Upper lobe of right lung (tissue), 1 donor: ENCODE data around the gene RTP2. TPM values are rescaled to one million over a fixed set of nuclear protein-coding genes. Genes with fewer than 3 reads are reported as not detected.

Experiments
- ATAC-seq: fragments of 200-7000 bp; cut with Tn5 transposase; one replicate; pipeline ENCODE4 v1.9.1; 2020; ENCODE audit warnings: mild to moderate bottlenecking, moderate library complexity
- DNase-seq: peaks from one replicate; pipeline ENCODE4 v3.0.0-alpha.2; 2020
- H3K27ac ChIP-seq: fragments of 200-600 bp; one replicate; pipeline ENCODE4 v1.8.0; 2022
- H3K27me3 ChIP-seq: fragments of 200-600 bp; one replicate; pipeline ENCODE4 v1.8.0; 2022; ENCODE audit warnings: mild to moderate bottlenecking
- H3K36me3 ChIP-seq: fragments of 200-600 bp; one replicate; pipeline ENCODE4 v1.8.0; 2022
- H3K4me1 ChIP-seq: fragments of 200-600 bp; one replicate; pipeline ENCODE4 v1.8.0; 2022
- H3K4me3 ChIP-seq: fragments of 200-600 bp; one replicate; pipeline ENCODE4 v1.8.0; 2022; ENCODE audit warnings: mild to moderate bottlenecking
- H3K9me3 ChIP-seq: fragments of 200-600 bp; one replicate; pipeline ENCODE4 v1.8.0; 2022
- intact Hi-C: fragments of 100-400 bp; cut with DNase I; formaldehyde crosslinking; loops from one replicate; pipeline ENCODE4 v1.11.0; 2022
- total RNA-seq: library from RNA; stranded (reverse); fragmentation: NEBNext Ultra II Directional; extraction: Animal tissue kit (Norgen Biotek cat#: 25700); gene quantifications from one replicate; pipeline ENCODE4 v1.2.1, GENCODE V29; 2021
- TF ChIP-seq, protein P1 (sequence below): fragments of 200-600 bp; IDR thresholded peaks from one replicate; pipeline ENCODE4 v1.8.0; 2022; ENCODE audit warnings: antibody characterized with exemption
- donor health status: DM: no; HTN: yes; CAD: no; lungs with severe emphysema.

Gene RTP2
- total RNA-seq, 1 donor from 2014 or later: not detected

DNA sequence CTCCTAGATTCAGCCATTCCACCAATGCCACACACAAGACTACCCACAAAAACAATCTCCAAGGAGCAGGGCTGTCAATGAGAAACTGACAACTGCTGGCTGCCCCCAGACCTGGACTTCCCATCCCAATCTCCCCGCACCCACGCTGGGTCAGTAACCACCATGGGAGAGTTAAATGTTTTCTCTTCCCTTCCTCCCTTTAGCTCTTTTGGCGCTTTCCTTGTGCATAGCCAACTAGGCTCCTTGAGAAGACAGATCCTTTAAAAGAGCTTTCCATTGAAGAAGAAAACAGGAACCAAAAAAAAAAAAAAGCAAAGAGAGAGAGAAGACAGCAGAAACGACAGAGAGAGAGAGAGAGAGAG, 34.6 kb upstream of the RTP2 start:
- no peaks in the 10 kb centered on the region for H3K27me3 ChIP-seq
- peaks cover 28% of the 10 kb centered on the region for H3K36me3 ChIP-seq
- peak overlapping the region; percentile 100 for H3K27ac ChIP-seq
- no peak for ATAC-seq
- no peaks in the 10 kb centered on the region for H3K9me3 ChIP-seq
- TF ChIP-seq, protein P1, sequence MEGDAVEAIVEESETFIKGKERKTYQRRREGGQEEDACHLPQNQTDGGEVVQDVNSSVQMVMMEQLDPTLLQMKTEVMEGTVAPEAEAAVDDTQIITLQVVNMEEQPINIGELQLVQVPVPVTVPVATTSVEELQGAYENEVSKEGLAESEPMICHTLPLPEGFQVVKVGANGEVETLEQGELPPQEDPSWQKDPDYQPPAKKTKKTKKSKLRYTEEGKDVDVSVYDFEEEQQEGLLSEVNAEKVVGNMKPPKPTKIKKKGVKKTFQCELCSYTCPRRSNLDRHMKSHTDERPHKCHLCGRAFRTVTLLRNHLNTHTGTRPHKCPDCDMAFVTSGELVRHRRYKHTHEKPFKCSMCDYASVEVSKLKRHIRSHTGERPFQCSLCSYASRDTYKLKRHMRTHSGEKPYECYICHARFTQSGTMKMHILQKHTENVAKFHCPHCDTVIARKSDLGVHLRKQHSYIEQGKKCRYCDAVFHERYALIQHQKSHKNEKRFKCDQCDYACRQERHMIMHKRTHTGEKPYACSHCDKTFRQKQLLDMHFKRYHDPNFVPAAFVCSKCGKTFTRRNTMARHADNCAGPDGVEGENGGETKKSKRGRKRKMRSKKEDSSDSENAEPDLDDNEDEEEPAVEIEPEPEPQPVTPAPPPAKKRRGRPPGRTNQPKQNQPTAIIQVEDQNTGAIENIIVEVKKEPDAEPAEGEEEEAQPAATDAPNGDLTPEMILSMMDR: no peak
- no peak for DNase-seq
- intact Hi-C loops: no loop called here
- peaks cover 14% of the 10 kb centered on the region for H3K4me1 ChIP-seq
- peak overlapping the region; percentile 74 for H3K4me3 ChIP-seq

- H3K4me3 ChIP-seq: peak overlapping the region; percentile 74
- intact Hi-C loops: no loop called here
- H3K36me3 ChIP-seq: peaks cover 34% of the 10 kb centered on the region
- no peaks in the 10 kb centered on the region for H3K27me3 ChIP-seq
- peaks cover 13% of the 10 kb centered on the region for H3K4me1 ChIP-seq
- H3K27ac ChIP-seq: peak overlapping the region; percentile 100
- H3K9me3 ChIP-seq: no peaks in the 10 kb centered on the region
- no peak for ATAC-seq
- TF ChIP-seq, protein P1: no peak
- no peak for DNase-seq
Observed at GRCh38 chr3:187736418-187736871, 34.1 kb upstream of the RTP2 start.

- H3K27me3 ChIP-seq: no peaks in the 10 kb centered on the region
- DNase-seq (no peak), ATAC-seq (no peak)
- peaks cover 13% of the 10 kb centered on the region for H3K4me1 ChIP-seq
- TF ChIP-seq, protein P1: no peak
- peak overlapping the region; percentile 1 for H3K4me3 ChIP-seq
- peak overlapping the region; percentile 100 for H3K27ac ChIP-seq
- H3K36me3 ChIP-seq: peaks cover 40% of the 10 kb centered on the region
- no peaks in the 10 kb centered on the region for H3K9me3 ChIP-seq
- intact Hi-C loops: no loop called here
Observed at GRCh38 chr3:187735837-187736236, 33.5 kb upstream of the RTP2 start.

DNA sequence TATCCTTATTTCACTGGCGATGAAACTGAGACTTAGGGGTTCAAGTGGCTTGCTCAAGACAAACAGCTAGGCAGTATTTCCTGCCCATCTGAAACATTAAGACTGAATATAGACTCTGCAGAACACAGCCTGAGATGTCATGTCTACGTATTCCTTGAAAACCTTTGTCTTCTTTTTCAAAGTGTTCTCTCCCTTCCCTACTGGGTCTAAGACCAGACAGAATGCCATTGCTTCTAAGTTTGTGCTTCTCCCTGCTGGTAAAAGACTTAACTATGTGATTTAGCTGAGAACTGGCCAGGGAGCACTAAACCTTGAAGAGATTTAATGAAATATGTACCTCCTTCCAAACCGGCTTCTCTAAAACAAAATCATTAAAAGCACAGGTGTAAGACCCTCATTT, 33.0 kb upstream of the RTP2 start:
- peak overlapping the region; percentile 1 for H3K4me3 ChIP-seq
- no peak overlapping the region for H3K27ac ChIP-seq
- H3K9me3 ChIP-seq: no peaks in the 10 kb centered on the region
- no peak for ATAC-seq
- DNase-seq: no peak
- H3K27me3 ChIP-seq: no peaks in the 10 kb centered on the region
- peaks cover 44% of the 10 kb centered on the region for H3K36me3 ChIP-seq
- intact Hi-C loops: no loop called here
- TF ChIP-seq, protein P1: no peak
- peaks cover 9% of the 10 kb centered on the region for H3K4me1 ChIP-seq

DNA sequence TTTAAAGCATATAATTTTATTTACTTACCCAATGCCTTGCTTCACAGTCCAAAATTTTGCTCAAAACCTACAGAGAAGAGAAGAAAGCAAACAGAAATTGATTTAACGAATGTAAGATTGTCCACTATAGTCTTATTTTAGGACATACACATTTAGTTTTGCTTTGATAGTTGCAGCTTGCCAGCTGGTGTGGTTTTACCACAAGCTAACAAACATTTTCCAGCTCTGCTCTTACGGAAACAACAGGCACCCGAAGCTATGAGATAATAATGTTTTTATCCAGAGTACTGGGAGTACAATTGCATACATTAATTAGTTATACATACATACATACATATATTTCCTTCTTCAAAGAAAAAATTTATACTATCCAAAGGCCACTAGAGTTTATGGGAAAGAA, 32.5 kb upstream of the RTP2 start:
- Histone ChIP-seq H3K4me3 (no peak overlapping the region), H3K36me3 (peaks cover 50% of the 10 kb centered on the region), H3K4me1 (peaks cover 5% of the 10 kb centered on the region), H3K27ac (no peak overlapping the region), H3K9me3 (no peaks in the 10 kb centered on the region), H3K27me3 (no peaks in the 10 kb centered on the region)
- no peak for ATAC-seq
- DNase-seq: no peak
- intact Hi-C loops: no loop called here
- TF ChIP-seq, protein P1: no peak

DNA sequence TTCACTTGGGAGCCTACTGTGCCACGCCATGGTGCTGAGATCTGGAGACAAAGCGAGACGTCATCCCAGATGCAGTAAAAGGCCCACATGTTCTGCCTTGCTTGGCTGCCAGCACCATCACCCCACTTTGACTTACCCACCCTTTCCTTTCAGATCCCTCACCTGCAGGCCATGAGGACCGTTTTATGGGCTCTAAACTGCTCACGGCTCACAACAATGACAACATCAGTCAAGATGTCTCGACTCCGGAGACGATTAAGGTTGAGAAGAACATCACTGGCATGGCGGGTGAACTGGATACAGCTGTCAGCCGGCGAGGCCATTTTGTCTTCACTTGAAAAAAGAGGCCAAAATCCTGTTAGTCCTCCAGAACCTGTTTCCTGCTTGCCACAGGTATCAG, 31.0 kb upstream of the RTP2 start:
- Histone ChIP-seq H3K4me1 (peaks cover 5% of the 10 kb centered on the region), H3K36me3 (peaks cover 64% of the 10 kb centered on the region), H3K27ac (no peak overlapping the region), H3K9me3 (no peaks in the 10 kb centered on the region), H3K27me3 (no peaks in the 10 kb centered on the region), H3K4me3 (no peak overlapping the region)
- ATAC-seq (no peak), DNase-seq (no peak)
- TF ChIP-seq, protein P1: no peak
- intact Hi-C loops: no loop called here
